Neutrophil (primary cell): ENCODE results near the gene PNPO.
"Not testable (repeated sequence)": the region's sequence is repeated elsewhere in the genome, so short reads cannot be mapped to it uniquely, and the experiment has no call there.

Experiments used
- H3K27ac ChIP-seq: fragments of 200-600 bp; sonication (generic); 2 replicates; pipeline ENCODE4 v1.5.1; 2016; ENCODE audit warnings: mild to moderate bottlenecking, moderate library complexity
- H3K27me3 ChIP-seq: fragments of 200-600 bp; sonication (generic); 2 replicates; pipeline ENCODE4 v1.6.0; 2016; ENCODE audit warnings: mild to moderate bottlenecking
- H3K36me3 ChIP-seq: fragments of 200-600 bp; sonication (generic); 2 replicates; pipeline ENCODE4 v1.5.1; 2017
- H3K4me1 ChIP-seq, 2 experiments: fragments of 200-600 bp in 1 of 2; sonication (generic) in 1 of 2; 1 replicate in 1 of 2; 2 replicates in 1 of 2; pipeline versions ENCODE4 v1.5.1 to v1.6.1; 2013 to 2016; ENCODE audit warnings: low read depth in 1 of 2, low read length in 1 of 2, mild to moderate bottlenecking in 1 of 2, moderate library complexity in 1 of 2; ENCODE audit not compliant: control insufficient read depth in 1 of 2, insufficient read depth in 1 of 2
- H3K4me3 ChIP-seq, 2 experiments: fragments of 200-600 bp in 1 of 2; sonication (generic) in 1 of 2; 1 replicate in 1 of 2; 2 replicates in 1 of 2; pipeline ENCODE4 v1.5.1; 2013 to 2016; ENCODE audit warnings: low read depth in 1 of 2, low read length in 1 of 2, mild to moderate bottlenecking in 1 of 2, moderate library complexity in 1 of 2
- H3K9me3 ChIP-seq: fragments of 200-600 bp; sonication (generic); 2 replicates; pipeline ENCODE4 v1.5.1; 2016
- CTCF ChIP-seq: fragments of 200-600 bp; sonication (generic); IDR thresholded peaks from 2 replicates; pipeline ENCODE4 v1.5.1; 2016; ENCODE audit warnings: antibody characterized with exemption

Gene PNPO

DNA sequence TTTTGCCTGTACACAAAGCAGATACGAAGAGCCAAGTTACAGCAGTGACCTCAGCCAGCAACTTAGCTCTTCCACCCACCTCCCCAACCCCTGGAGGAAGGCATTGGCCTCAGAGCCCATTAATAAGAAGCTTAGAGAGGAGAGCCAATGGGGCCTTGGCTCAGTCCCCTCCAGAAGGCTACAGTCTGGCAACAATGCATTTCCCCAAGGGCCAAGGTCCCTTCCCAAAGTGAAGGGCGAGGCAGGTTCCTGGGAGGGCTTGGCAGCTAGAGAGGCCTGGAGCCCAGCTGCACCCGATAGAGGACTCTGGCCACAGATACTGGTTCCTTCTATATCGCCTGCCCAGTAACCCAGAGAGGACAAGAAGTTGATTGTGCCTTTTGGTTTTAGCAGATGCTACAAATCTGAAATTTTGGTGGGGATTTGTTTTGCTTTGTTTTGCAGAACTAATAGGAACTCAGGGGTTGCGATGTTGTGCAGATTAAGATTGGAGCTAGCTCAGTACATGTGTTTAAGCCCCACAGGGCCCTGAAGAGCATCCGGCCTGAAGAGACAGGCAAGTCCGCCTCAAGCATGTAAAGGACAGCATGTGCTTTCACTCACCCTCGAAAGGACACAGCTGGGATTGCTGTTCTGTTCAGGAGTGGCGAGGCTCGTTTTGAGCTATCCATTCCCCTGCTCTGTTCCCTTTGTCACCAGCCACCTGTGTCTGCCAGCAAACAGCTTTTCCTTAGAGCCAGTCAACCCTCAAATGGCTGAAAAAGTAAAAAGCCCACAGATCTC is 12.0 kb upstream of the PNPO start:
- Histone ChIP-seq H3K9me3 (no peaks in the 10 kb centered on the region), H3K27ac (no peak overlapping the region), H3K36me3 (peaks cover 67% of the 10 kb centered on the region), H3K4me1 (no peaks in the 10 kb centered on the region), H3K4me3 (no peak overlapping the region), H3K27me3 (no peaks in the 10 kb centered on the region)
- TF ChIP-seq CTCF, result no peak

GRCh38 chr17:47931848-47932247 is 9.5 kb upstream of the PNPO start:
- no peaks in the 10 kb centered on the region for H3K4me1 ChIP-seq
- TF ChIP-seq CTCF, result no peak
- H3K27me3 ChIP-seq, result no peaks in the 10 kb centered on the region
- no peak overlapping the region for H3K27ac ChIP-seq
- H3K36me3 ChIP-seq, result peaks cover 43% of the 10 kb centered on the region
- no peak overlapping the region for H3K4me3 ChIP-seq
- no peaks in the 10 kb centered on the region for H3K9me3 ChIP-seq

GRCh38 chr17:47934856-47935255 is 6.5 kb upstream of the PNPO start:
- no peak overlapping the region for H3K4me3 ChIP-seq
- H3K27ac ChIP-seq, result no peak overlapping the region
- H3K27me3 ChIP-seq, result no peaks in the 10 kb centered on the region
- no peak for TF ChIP-seq CTCF
- H3K4me1 ChIP-seq, result no peaks in the 10 kb centered on the region
- H3K36me3 ChIP-seq, result peaks cover 13% of the 10 kb centered on the region
- no peaks in the 10 kb centered on the region for H3K9me3 ChIP-seq

GRCh38 chr17:47935468-47935867 is 5.9 kb upstream of the PNPO start:
- H3K27ac ChIP-seq, H3K4me3 ChIP-seq, H3K4me1 ChIP-seq, H3K27me3 ChIP-seq, H3K36me3 ChIP-seq, H3K9me3 ChIP-seq: not testable (repeated sequence)

DNA sequence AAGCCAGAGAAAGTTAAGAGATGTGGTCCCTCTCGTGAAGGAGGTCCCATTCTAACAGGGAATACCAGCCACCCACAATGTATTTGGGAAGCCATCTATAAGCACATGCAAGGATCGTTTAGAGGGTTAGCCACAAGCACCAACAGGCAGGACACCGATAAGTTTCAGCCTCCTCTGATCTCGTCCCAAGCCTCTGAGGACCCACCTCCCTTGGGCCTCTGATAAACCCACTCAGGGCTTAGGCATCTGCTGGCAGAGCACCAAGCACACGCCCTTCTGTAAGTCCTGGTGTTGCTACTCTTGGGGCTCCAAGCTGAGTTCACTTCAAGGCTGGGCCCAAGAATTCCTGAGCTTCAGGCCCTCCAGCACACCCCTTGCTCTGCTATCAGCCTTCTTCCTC is 5.4 kb upstream of the PNPO start:
- peaks cover 3% of the 10 kb centered on the region in 2 experiments for H3K4me1 ChIP-seq
- H3K27me3 ChIP-seq, result no peaks in the 10 kb centered on the region
- H3K27ac ChIP-seq, result no peak overlapping the region
- TF ChIP-seq CTCF, result no peak
- H3K4me3 ChIP-seq, result no peak overlapping the region
- peaks cover 2% of the 10 kb centered on the region for H3K36me3 ChIP-seq
- H3K9me3 ChIP-seq, result no peaks in the 10 kb centered on the region

DNA sequence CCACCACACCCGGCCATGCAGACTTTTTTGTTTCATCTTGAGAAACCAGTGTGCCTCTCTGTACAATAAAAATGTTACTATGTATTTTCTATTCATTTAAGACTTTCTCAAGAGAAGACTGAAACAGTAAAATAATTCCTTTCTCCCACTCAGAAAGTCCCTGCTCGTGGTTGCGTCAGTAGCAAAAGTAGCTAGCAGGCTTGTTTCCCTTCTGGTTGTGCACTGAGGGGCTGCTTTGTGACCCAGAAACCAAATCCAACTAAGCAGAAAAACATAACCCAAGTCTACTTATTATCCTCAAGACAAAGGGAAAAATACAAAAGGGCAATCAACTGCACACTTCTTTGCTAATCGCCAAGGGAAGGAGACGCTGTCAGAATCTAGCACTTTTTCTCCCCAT is 3.4 kb upstream of the PNPO start:
- Histone ChIP-seq H3K36me3 (no peaks in the 10 kb centered on the region), H3K9me3 (no peaks in the 10 kb centered on the region), H3K4me1 (peaks cover 13 to 15% of the 10 kb centered on the region in 2 experiments), H3K4me3 (no peak overlapping the region), H3K27ac (no peak overlapping the region), H3K27me3 (no peaks in the 10 kb centered on the region)
- TF ChIP-seq CTCF, result no peak
